Measurements from ENCODE around the gene PTDSS2. TPM values are rescaled to one million over a fixed set of nuclear protein-coding genes. Genes with fewer than 3 reads are reported as not detected.

PTDSS2 gene
- total and polyA plus RNA-seq, 2 of the 4 experiments (the other 2 are of a cell fraction) = 23.5 to 26.6 TPM

DNA sequence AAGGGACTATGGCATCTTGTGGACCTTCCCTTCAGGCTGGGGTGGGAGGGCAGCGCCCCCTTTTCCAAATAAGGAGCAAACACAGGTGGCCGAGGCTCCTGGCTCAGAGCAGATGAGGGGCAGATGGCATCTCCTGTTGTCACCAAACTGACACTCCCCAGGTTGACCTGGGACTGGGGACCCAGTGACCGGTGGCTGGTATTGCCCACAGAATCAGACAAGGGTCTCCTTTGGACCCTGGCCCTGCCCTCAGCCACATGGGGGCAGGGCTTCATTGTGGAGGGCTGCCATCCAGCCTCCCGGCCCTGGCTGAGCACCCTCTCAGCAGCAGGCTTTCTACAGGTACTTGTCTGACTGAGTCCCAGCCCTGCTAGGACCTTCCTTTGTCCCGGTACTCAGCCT is 34.4 kb upstream of the PTDSS2 start:
- H3K4me2 ChIP-seq (ENCODE audit: low read depth, low read length) = no peak overlapping the region
- H2AK9ac ChIP-seq (replicated peaks; ENCODE audit: low read depth, low read length, poor library complexity) = peak overlapping the region; percentile 55
- no peak overlapping the region for H3K56ac ChIP-seq (ENCODE audit: extremely low read depth, insufficient read depth, low read length)
- 0 out of 2 replicates have a peak, but pooled peaks cover 5% of the 10 kb centered on the region for H3K9me1 ChIP-seq (ENCODE audit: insufficient read depth, low read length)
- ChIA-PET CTCF (interaction anchor here (0.9 kb wide), 1 partner anchor 33 kb away, joined by 3 read pairs; no protein-coding TSS in a partner anchor), POLR2A (ENCODE audit: unreplicated experiment) (no interaction called here)
- no peak overlapping the region; the same call in 2 of the 3 replicates for H2BK15ac ChIP-seq (ENCODE audit: low read depth, low read length)
- H3K79me1 ChIP-seq (ENCODE audit: low read depth in 1 of 2, low read length in 2 of 2) = no peaks in the 10 kb centered on the region
- H3K23ac ChIP-seq (ENCODE audit: low read depth, low read length) = no peak overlapping the region
- peaks cover 36% of the 10 kb centered on the region for H3K27me3 ChIP-seq (ENCODE audit: control insufficient read depth, insufficient read depth, low read length)
- no peaks in the 10 kb centered on the region for H4K20me1 ChIP-seq (ENCODE audit: insufficient read depth, low read length)
- H3K18ac ChIP-seq (ENCODE audit: low read depth, low read length) = no peak overlapping the region
- peak overlapping the region; percentile 26 for H2AFZ ChIP-seq (replicated peaks; ENCODE audit: low read length, poor library complexity)
- no peak overlapping the region for H4K91ac ChIP-seq (ENCODE audit: insufficient read depth, low read depth, low read length)
- no peaks in the 10 kb centered on the region for H3K36me3 ChIP-seq (ENCODE audit: control insufficient read depth, insufficient read depth, low read length)
- H4K8ac ChIP-seq (ENCODE audit: low read depth in 2 of 2, low read length in 2 of 2) = 0 out of 4 replicates have a peak overlapping the region, but pooled peaks of 1 of the 2 experiments have one; percentile 25
- 0 out of 2 replicates have a peak overlapping the region, but pooled peaks have one; percentile 7 for H2BK20ac ChIP-seq (ENCODE audit: low read depth, low read length)
- peak overlapping the region; percentile 60; the same call in 1 of the 2 replicates for H2AK5ac ChIP-seq (ENCODE audit: low read depth, low read length)
- no peak overlapping the region for H3K9ac ChIP-seq (ENCODE audit: low read depth, low read length)
- no peak overlapping the region; the same call in 1 of the 2 replicates for H3K4ac ChIP-seq (ENCODE audit: low read depth, low read length)
- TF ChIP-seq MXI1 (IDR thresholded peaks at IDR 0.05; ENCODE audit: borderline replicate concordance, low read depth, low read length) (no peak), RFX5 (IDR thresholded peaks at IDR 0.05; ENCODE audit: low read depth, low read length) (no peak), NFE2L2 (IDR thresholded peaks at IDR 0.05; ENCODE audit: low read depth, low read length) (no peak), RCOR1 (IDR thresholded peaks at IDR 0.05; ENCODE audit: insufficient replicate concordance, low read length) (no peak), MAFK (IDR thresholded peaks at IDR 0.05; ENCODE audit: low read depth, low read length) (no peak)
- TF ChIP-seq, protein P1, sequence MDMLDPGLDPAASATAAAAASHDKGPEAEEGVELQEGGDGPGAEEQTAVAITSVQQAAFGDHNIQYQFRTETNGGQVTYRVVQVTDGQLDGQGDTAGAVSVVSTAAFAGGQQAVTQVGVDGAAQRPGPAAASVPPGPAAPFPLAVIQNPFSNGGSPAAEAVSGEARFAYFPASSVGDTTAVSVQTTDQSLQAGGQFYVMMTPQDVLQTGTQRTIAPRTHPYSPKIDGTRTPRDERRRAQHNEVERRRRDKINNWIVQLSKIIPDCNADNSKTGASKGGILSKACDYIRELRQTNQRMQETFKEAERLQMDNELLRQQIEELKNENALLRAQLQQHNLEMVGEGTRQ (IDR thresholded peaks at IDR 0.05; ENCODE audit: low read depth, low read length) = no peak
- TF ChIP-seq, protein P2, sequence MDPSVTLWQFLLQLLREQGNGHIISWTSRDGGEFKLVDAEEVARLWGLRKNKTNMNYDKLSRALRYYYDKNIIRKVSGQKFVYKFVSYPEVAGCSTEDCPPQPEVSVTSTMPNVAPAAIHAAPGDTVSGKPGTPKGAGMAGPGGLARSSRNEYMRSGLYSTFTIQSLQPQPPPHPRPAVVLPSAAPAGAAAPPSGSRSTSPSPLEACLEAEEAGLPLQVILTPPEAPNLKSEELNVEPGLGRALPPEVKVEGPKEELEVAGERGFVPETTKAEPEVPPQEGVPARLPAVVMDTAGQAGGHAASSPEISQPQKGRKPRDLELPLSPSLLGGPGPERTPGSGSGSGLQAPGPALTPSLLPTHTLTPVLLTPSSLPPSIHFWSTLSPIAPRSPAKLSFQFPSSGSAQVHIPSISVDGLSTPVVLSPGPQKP (IDR thresholded peaks at IDR 0.05; ENCODE audit: borderline replicate concordance, low read depth, low read length) = no peak
- peak overlapping the region; percentile 44 for H2BK5ac ChIP-seq (ENCODE audit: low read depth, low read length, poor library complexity, severe bottlenecking)
- intact Hi-C loops (cut with micrococcal nuclease) (no loop called here), dilution Hi-C loops (cut with HindIII; ENCODE audit: low sequenced_read_pairs, unreplicated experiment) (no loop called here), in situ Hi-C loops (cut with MboI; ENCODE audit: low sequenced_read_pairs) (no loop called here)
- no peaks in the 10 kb centered on the region for H3K9me3 ChIP-seq (ENCODE audit: control insufficient read depth, insufficient read depth, low read length)
- H3K27ac ChIP-seq (ENCODE audit: insufficient read depth, low read length) = no peak overlapping the region
- H3K14ac ChIP-seq (replicated peaks; ENCODE audit: low read depth, low read length) = no peak overlapping the region
- ATAC-seq (ENCODE audit: low read depth) = no peak
- no peak overlapping the region for H3K4me3 ChIP-seq (ENCODE audit: insufficient read depth, low read depth, low read length)
- peaks cover 14% of the 10 kb centered on the region for H3K4me1 ChIP-seq (ENCODE audit: control insufficient read depth, insufficient read depth, low read length)
- BruUV-seq (replicated peaks) = no TSS peak
- 83% methylated on average over 1 of the region's 5 CpGs; no CpG with 5 or more reads in 1 of the 2 experiments for WGBS, 2 experiments (ENCODE audit: extremely low coverage in 2 of 2, insufficient read length in 1 of 2)
- no peak overlapping the region for H4K5ac ChIP-seq (ENCODE audit: low read depth, low read length)
- DNase-seq = no peak
- H2BK120ac ChIP-seq (ENCODE audit: low read depth, low read length) = peak overlapping the region; percentile 48; the same call in 1 of the 2 replicates
